Measurements from ENCODE around the gene EFCC1.

DNA sequence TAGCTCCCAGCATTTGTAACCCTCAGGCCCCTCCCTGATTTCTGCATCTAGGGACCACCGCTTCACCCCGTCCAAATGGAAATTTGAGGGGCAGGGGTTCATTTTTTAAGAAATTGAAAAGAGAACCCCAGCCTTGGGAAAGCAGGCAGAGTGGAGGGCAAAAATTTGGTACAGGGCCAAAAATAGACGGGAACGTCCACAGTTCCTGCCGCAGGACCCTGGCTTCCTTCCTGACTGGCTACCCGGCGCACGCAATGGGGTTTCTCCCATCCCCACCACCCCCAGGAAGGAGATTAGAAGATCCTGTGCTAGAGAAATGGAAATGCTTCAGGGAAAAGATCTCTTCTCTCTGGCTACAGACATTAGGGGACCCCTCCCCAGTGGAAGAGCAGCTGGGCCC is 80.4 kb downstream of the EFCC1 start:
- TF ChIP-seq POU2F2 (IDR thresholded peaks at IDR 0.05; ENCODE audit: low read depth, low read length) (no peak), TAF1 (IDR thresholded peaks at IDR 0.05; ENCODE audit: low read depth, low read length) (no peak), POLR2A (IDR thresholded peaks at IDR 0.05; ENCODE audit: low read depth, low read length) (no peak), POLR2AphosphoS5 (IDR thresholded peaks at IDR 0.05; ENCODE audit: low read depth, low read length) (no peak)
